Activated CD4-positive, alpha-beta T cell treated with anti-CD3 and anti-CD28 coated beads, Interleukin-2, amount 10 ng/mL, durations not matched to agents 24 days and 14 days (primary cell): ENCODE results near the gene ZNF653. TPM values are rescaled to one million over a fixed set of nuclear protein-coding genes. Genes with fewer than 3 reads are reported as not detected.

Experiments
- DNase-seq: peaks from one replicate; pipeline ENCODE4 v3.0.0; 2022
- H3K27ac Mint-ChIP-seq: one replicate; pipeline ENCODE4 v1.8.0; 2022; ENCODE audit warnings: mild to moderate bottlenecking, mixed read lengths
- H3K27me3 Mint-ChIP-seq: one replicate; pipeline ENCODE4 v1.8.0; 2022; ENCODE audit warnings: mixed read lengths
- H3K36me3 Mint-ChIP-seq: one replicate; pipeline ENCODE4 v1.8.0; 2022; ENCODE audit warnings: low read depth, mild to moderate bottlenecking, mixed read lengths
- H3K4me1 Mint-ChIP-seq: one replicate; pipeline ENCODE4 v1.8.0; 2021; ENCODE audit warnings: mixed read lengths
- H3K4me3 Mint-ChIP-seq: one replicate; pipeline ENCODE4 v1.8.0; 2022; ENCODE audit warnings: mild to moderate bottlenecking, moderate library complexity, mixed read lengths
- H3K9me3 Mint-ChIP-seq: one replicate; pipeline ENCODE4 v1.8.0; 2021; ENCODE audit warnings: mixed read lengths
- intact Hi-C: fragments of 100-400 bp; cut with micrococcal nuclease; formaldehyde crosslinking; loops from one replicate; pipeline ENCODE4 v1.15.1; 2023
- total RNA-seq: library from RNA; stranded (reverse); gene quantifications from 2 replicates; pipeline ENCODE4 v1.2.3, GENCODE V29; 2022

The ZNF653 gene
- total RNA-seq, 1 donor from 2014 or later, result 21.6 TPM

DNA sequence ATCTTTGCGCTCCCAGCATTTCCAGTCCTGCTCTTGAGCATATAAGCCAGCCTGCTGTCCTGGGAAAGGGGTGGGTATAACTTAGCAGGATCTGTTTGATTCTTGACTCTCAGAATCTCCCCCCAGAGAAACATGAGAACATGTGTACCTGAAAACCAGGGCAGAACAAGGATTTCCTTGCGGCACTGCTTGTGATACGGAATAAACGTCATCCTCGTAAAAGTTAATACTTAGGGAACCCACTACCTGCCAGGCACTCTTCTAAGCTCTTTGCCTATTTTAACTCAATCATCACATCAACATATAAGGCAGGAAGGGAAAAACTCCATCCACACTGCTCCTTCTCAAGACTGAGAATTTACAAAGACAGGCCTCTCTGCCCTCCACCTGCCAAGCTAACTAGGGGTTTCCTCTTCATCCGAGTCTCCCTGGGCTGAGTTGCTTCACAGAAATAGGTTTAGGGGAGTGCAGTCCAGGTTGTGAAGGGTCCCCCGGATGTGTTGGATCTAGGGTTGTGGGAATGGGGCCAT lies 1.1 kb downstream of the ZNF653 start:
- H3K9me3 Mint-ChIP-seq, result no peaks in the 10 kb centered on the region
- DNase-seq, result no peak
- H3K27me3 Mint-ChIP-seq, result no peaks in the 10 kb centered on the region
- H3K4me3 Mint-ChIP-seq, result peak overlapping the region; percentile 92
- H3K4me1 Mint-ChIP-seq, result peaks cover 20% of the 10 kb centered on the region
- H3K36me3 Mint-ChIP-seq, result peaks cover 20% of the 10 kb centered on the region
- H3K27ac Mint-ChIP-seq, result peak overlapping the region; percentile 81
- intact Hi-C loops, result loop anchor here (1.0 to 5.0 kb wide), 6 partner anchors 22 to 542 kb away; partner anchors contain the start of genes ECSIT, ODAD3, PRKCSH and SMARCA4

- Mint-ChIP-seq H3K27ac (no peak overlapping the region), H3K4me3 (no peak overlapping the region), H3K36me3 (peaks cover 17% of the 10 kb centered on the region), H3K27me3 (no peaks in the 10 kb centered on the region), H3K9me3 (no peaks in the 10 kb centered on the region), H3K4me1 (peaks cover 12% of the 10 kb centered on the region)
- intact Hi-C loops, result no loop called here
- DNase-seq, result no peak
Observed at GRCh38 chr19:11499890-11500420, 5.7 kb downstream of the ZNF653 start.

DNA sequence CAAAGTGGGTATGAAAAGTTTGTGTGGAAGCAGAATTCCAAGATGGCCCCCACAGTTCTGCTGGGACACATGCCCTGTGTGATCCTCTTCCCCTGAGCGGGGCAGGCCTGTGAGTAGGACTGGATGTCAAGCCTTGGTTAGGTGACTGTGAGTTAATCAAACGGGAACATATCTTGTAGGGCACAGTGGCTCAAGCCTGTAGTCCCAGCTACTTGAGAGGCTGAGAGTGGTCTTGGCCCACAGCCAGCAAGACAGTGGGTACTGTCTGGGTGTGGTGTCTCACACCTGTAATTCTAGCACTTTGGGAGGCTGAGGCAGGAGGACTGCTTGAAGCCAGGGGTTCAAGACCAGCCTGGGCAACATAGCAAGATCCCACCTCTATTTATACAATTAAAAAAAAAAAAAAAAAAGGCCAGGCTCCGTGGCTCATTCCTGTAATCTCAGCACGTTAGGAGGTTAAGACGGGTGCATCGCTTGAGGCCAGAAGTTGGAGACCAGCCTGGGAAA lies 6.4 kb downstream of the ZNF653 start:
- H3K4me1 Mint-ChIP-seq, result peaks cover 5% of the 10 kb centered on the region
- intact Hi-C loops, result no loop called here
- peaks cover 15% of the 10 kb centered on the region for H3K36me3 Mint-ChIP-seq
- no peak for DNase-seq
- H3K9me3 Mint-ChIP-seq, result no peaks in the 10 kb centered on the region
- H3K27ac Mint-ChIP-seq, result no peak overlapping the region
- H3K27me3 Mint-ChIP-seq, result no peaks in the 10 kb centered on the region
- no peak overlapping the region for H3K4me3 Mint-ChIP-seq

DNA sequence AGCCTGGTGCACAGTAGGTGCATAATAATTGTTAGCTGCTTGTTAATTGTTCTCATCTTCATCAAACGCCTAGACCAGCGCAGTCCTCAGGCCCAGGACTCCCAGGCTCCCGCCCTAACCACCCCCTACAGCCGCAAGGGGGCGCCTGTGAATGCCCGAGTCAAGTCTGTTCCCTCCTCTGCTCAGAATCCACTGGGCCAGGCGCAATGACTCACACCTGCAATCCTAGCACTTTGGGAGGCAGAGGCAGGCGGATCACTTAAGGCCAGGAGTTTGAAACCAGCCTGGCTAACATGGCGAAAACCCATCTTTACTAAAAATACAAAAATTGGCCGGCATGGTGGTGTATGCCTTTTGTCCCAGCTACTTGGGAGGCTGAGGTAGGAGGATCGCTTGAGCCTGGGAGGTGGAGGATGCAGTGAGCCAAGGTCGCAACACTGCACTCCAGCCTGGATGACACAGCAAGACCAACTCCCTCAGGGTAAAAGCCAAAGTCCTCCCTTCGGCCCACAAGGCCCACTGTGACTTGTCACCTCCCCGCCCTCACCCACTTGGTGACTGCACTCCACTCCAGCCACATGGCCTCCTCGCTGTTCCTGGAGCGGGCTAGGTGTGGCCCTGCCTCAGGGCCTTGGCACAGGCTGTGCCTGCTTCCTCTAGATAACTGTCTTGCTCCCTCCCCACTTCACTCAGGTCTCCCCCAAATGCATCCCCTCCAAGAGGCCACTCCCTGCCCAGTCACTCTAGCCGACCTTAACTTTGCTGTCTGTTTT lies 9.1 kb downstream of the ZNF653 start:
- Mint-ChIP-seq H3K9me3 (no peaks in the 10 kb centered on the region), H3K4me1 (peaks cover 2% of the 10 kb centered on the region), H3K4me3 (no peak overlapping the region), H3K36me3 (peaks cover 20% of the 10 kb centered on the region), H3K27me3 (no peaks in the 10 kb centered on the region), H3K27ac (no peak overlapping the region)
- intact Hi-C loops, result no loop called here
- DNase-seq, result peak; percentile 87

GRCh38 chr19:11495885-11496284 lies 9.8 kb downstream of the ZNF653 start:
- intact Hi-C loops, result no loop called here
- Mint-ChIP-seq H3K9me3 (no peaks in the 10 kb centered on the region), H3K27me3 (no peaks in the 10 kb centered on the region)

GRCh38 chr19:11495481-11495880 lies 10.2 kb downstream of the ZNF653 start:
- no peaks in the 10 kb centered on the region for H3K27me3 Mint-ChIP-seq
- intact Hi-C loops, result no loop called here
- H3K4me3 Mint-ChIP-seq, result no peak overlapping the region
- H3K27ac Mint-ChIP-seq, result no peak overlapping the region
- no peaks in the 10 kb centered on the region for H3K9me3 Mint-ChIP-seq
- H3K36me3 Mint-ChIP-seq, result peaks cover 22% of the 10 kb centered on the region
- DNase-seq, result no peak
- peaks cover 2% of the 10 kb centered on the region for H3K4me1 Mint-ChIP-seq

More at GRCh38 chr19:11495885-11496284, 9.8 kb downstream of the ZNF653 start:
- DNase-seq, result no peak
- Mint-ChIP-seq H3K4me3 (no peak overlapping the region), H3K36me3 (peaks cover 20% of the 10 kb centered on the region), H3K4me1 (peaks cover 2% of the 10 kb centered on the region), H3K27ac (no peak overlapping the region)

GRCh38 chr19:11494634-11495285 lies 10.9 kb downstream of the ZNF653 start:
- H3K4me1 Mint-ChIP-seq, result no peaks in the 10 kb centered on the region
- H3K36me3 Mint-ChIP-seq, result peaks cover 22% of the 10 kb centered on the region
- H3K27me3 Mint-ChIP-seq, result no peaks in the 10 kb centered on the region
- no peak overlapping the region for H3K4me3 Mint-ChIP-seq
- intact Hi-C loops, result no loop called here
- no peak overlapping the region for H3K27ac Mint-ChIP-seq
- no peak for DNase-seq
- no peaks in the 10 kb centered on the region for H3K9me3 Mint-ChIP-seq

GRCh38 chr19:11489378-11489777 lies 16.3 kb downstream of the ZNF653 start:
- peaks cover 22% of the 10 kb centered on the region for H3K36me3 Mint-ChIP-seq
- no peaks in the 10 kb centered on the region for H3K9me3 Mint-ChIP-seq
- DNase-seq, result no peak
- intact Hi-C loops, result no loop called here
- H3K27ac Mint-ChIP-seq, result no peak overlapping the region
- no peak overlapping the region for H3K4me3 Mint-ChIP-seq
- no peaks in the 10 kb centered on the region for H3K27me3 Mint-ChIP-seq
- H3K4me1 Mint-ChIP-seq, result no peaks in the 10 kb centered on the region

- intact Hi-C loops, result no loop called here
- H3K9me3 Mint-ChIP-seq, result no peaks in the 10 kb centered on the region
- H3K27me3 Mint-ChIP-seq, result peaks cover 2% of the 10 kb centered on the region
- no peak overlapping the region for H3K27ac Mint-ChIP-seq
- no peak overlapping the region for H3K4me3 Mint-ChIP-seq
- DNase-seq, result no peak
- H3K36me3 Mint-ChIP-seq, result peaks cover 20% of the 10 kb centered on the region
- H3K4me1 Mint-ChIP-seq, result peaks cover 8% of the 10 kb centered on the region
Observed at GRCh38 chr19:11486661-11487503, 18.8 kb downstream of the ZNF653 start.

DNA sequence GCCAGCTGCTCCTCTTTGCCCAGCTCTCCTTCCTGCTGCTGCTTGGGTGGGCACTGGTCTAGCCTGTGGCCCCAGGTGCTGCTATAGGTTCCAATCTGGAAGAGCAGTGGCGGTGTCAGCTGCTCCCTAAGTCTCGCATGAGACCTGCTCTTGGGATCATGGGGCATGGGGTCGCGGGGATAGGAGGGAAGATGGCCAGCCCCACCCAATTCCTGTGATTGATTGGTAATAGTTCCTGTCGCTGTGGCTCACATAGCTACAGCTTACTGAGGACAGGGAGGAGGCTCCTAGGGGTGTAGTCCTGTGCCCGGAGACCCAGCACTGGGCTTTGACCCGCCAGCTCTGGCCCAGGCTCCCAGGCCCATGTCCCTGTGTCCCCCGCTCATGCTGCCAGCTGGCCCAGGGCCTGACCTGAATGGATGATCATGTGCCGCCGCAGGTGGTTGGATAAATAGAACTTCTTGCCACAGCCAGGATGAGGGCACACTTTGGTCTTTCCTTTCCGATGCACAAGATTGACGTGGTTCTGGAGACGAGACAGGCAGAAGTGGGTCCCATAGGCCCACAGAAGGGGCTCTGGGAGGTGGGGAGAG lies 20.3 kb downstream of the ZNF653 start:
- Mint-ChIP-seq H3K9me3 (no peaks in the 10 kb centered on the region), H3K27ac (no peak overlapping the region), H3K4me3 (no peak overlapping the region), H3K4me1 (peaks cover 13% of the 10 kb centered on the region), H3K27me3 (peaks cover 11% of the 10 kb centered on the region), H3K36me3 (peaks cover 11% of the 10 kb centered on the region)
- no peak for DNase-seq
- intact Hi-C loops, result no loop called here

DNA sequence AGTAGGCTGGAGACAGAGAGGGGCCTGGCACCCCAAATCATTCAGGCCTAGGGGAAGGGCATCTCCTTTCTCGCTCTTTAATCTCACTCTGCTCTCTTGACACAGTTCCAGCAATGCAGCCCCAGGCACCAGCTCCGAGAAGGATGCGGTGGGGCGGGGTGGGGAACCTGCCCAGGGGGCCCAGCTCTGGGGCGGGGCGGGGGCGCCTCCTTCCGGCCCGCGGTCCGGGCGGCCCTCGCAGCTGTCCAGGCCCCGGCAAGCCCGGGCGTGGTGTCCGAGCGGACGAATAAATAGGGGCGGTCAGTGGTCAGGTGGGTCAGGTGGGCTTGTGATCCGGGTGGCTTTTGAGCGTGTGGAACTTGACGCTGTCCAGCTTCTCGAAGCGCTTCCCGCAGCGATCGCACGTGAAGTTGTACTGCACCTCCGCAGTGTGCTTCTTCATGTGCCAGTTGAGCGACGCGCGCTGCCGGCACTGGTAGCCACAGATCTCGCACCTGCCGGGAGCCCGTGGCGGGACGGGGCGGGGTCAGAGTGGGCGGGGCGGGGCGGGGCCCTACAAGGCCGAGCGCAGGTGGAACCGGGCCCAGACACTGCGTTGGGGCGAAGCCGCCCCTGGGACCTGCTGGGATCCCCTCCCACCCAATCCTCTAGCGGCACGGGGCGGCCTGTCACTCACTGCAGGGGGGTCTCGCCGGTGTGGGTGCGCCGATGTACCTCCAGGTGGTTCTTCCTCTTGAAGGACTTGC lies 22.1 kb downstream of the ZNF653 start:
- DNase-seq, result no peak
- intact Hi-C loops, result loop anchor here (2.0 to 5.0 kb wide), 2 partner anchors 61 to 191 kb away; no protein-coding TSS in a partner anchor
- Mint-ChIP-seq H3K36me3 (peaks cover 8% of the 10 kb centered on the region), H3K27ac (no peak overlapping the region), H3K4me3 (peak overlapping the region; percentile 84), H3K9me3 (no peaks in the 10 kb centered on the region), H3K27me3 (peaks cover 19% of the 10 kb centered on the region), H3K4me1 (peaks cover 18% of the 10 kb centered on the region)

DNA sequence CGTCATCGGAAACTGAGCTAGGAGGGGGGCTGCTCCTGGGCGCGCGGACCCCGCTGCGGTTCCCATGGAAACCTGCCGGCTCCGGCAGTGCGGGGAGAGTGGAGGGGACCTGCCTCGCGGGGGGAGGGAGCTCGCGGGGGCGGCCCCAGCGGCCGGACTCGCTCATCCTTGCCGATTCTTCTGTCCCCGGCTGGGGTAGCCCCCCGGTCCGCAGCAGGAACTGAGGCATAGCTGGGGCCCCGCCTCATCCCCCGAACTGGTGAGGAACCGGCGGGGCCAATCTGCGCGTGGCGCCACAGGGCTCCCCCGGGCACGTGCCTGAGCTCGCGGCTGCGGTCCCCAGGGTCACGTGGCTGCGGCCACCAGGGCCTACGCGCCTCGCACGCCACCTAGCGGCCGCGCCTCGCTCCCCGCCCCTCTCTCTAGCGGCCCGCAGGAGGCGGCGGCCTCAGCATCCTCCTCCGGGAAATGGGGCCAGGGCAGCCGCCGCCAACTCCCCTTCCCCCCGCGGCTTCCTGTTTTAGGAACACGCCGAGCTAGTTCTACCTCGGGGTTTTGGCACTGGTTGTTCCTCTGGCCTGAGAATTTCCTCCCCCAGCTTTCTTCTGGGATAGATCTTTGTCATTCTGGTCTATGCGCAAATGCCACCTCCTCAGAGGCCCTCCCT lies 23.1 kb downstream of the ZNF653 start:
- intact Hi-C loops, result loop anchor here (1.0 to 5.0 kb wide), 5 partner anchors 23 to 190 kb away; partner anchors contain the start of genes ODAD3, PRKCSH and ZNF653
- Mint-ChIP-seq H3K4me1 (peaks cover 18% of the 10 kb centered on the region), H3K27me3 (peaks cover 29% of the 10 kb centered on the region), H3K27ac (peak overlapping the region; percentile 90), H3K9me3 (no peaks in the 10 kb centered on the region), H3K36me3 (peaks cover 8% of the 10 kb centered on the region), H3K4me3 (peak overlapping the region; percentile 84)
- DNase-seq, result peak; percentile 96
